DND-41 (cell line): ENCODE measurements around the gene SYNE2.

Source experiments
- CTCF ChIP-seq: IDR thresholded peaks from 2 replicates; pipeline ENCODE4 v1.5.1; 2012; ENCODE audit warnings: borderline replicate concordance, low read length, moderate library complexity, mild to moderate bottlenecking; ENCODE audit not compliant: poor library complexity, severe bottlenecking; ENCODE audit errors: extremely low read depth
- EZH2 ChIP-seq: IDR thresholded peaks from 3 replicates; pipeline ENCODE4 v1.6.1; 2012; ENCODE audit warnings: borderline replicate concordance, low read depth, mild to moderate bottlenecking, moderate library complexity, low read length, inconsistent platforms; ENCODE audit not compliant: severe bottlenecking

- TF ChIP-seq CTCF: no peak
- TF ChIP-seq EZH2: no peak
These were observed 345.2 kb downstream of the SYNE2 start for GRCh38 chr14:64197996-64198395.
